GM19397 (cell line): Measurements from ENCODE around the gene ACSL3.
A peak's percentile ranks its signal among the peaks of the same experiment; 100 is the strongest.
"Not testable (repeated sequence)": the region's sequence is repeated elsewhere in the genome, so short reads cannot be mapped to it uniquely, and the experiment has no call there.

ENCODE experiments used
- ATAC-seq: cut with Tn5 transposase; IDR thresholded peaks from one replicate; pipeline ENCODE4 v1.9.1; 2021; ENCODE audit warnings: mild to moderate bottlenecking, moderate library complexity; ENCODE audit not compliant: unreplicated experiment

Gene ACSL3

DNA sequence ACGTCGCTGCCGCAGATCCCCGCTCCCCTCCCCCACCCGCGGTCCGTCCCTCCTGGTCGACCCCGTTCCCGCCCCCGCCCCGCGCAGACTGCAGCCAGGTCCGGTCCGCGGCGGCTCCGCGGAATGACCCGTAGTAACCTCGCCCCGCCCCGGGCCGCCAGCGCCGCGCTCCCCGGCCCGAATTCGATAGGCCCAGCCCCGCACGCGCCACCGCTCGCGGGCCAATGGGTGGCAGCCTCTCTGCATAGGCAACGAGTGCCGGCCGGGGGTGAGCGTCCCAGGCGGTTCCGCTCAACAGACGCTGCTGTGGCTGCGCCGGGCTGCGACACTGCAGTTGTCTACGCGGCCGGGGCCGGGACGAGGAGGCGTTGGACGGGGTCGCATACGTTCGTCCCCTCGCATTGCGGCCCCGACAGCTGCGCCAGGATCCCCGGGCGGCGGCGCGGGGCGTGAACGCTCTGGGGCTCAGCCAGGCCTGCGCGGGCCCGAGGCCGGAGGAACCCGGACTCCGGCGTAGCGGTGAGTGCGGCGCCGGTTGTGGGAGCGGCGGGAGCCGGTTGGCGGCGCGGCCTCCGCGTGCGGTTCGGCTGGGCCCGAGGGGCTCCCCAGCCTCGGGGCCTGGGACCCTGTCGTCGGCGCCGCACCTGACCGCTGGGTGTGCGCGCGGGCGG, at the start of gene ACSL3:
TSS of gene ACSL3 (plus strand) at position 297 of the 671 bp plus-strand sequence. CDS start 47,737 bp downstream, outside the sequence.
- ATAC-seq, result peak; percentile 98

DNA sequence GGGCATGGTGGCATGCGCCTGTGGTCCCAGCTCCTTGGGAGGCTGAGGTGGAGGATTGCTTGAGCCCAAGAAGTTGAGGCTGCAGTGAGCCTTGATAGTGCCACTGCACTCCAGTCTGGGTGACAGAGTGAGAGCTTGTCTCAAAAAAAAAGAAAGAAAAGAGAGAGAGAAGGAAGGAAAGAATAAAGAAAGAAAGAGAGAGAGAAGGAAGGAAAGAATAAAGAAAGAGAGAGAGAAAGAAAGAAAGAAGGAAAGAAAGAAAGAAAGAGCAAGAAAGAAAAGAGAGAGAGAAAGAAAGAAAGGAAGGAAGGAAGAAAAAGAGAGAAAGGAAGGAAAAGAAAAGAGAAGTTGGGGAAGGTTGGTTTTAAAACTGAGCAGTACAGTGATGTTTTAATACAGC, 49.0 kb upstream of the ACSL3 start:
- ATAC-seq, result no peak

DNA sequence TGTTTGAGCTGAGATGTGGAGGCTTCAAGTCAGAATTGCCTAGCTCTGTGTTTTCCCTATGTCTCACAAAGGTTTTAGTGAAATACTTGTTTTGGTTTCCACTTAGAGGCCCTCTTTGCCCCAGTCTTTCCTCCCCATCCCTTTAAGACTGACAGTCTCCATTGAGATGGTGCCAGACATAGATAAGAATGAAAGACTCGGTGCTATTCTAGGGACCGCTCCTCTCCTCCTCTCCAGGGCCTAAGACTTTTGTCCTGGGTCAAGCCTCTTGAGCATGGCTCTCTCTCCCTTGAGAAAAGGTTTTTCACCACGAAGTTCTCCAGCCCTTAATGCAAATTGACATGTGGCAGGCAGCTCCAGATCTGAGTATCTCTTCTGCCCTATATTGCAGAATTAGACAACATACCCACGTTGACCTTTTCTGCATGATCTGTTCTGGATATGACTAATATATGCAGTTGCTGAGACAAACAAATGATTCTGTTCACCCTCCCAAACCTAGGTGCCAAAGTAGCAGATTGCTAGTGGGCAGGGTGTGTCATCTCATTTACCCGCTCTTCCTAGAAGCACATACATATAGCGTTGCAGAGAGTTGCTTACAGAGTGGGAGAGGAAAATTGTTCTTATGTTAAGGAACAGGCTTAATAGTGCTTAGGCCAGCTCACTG, 47.5 kb upstream of the ACSL3 start:
- ATAC-seq, result peak; percentile 91

DNA sequence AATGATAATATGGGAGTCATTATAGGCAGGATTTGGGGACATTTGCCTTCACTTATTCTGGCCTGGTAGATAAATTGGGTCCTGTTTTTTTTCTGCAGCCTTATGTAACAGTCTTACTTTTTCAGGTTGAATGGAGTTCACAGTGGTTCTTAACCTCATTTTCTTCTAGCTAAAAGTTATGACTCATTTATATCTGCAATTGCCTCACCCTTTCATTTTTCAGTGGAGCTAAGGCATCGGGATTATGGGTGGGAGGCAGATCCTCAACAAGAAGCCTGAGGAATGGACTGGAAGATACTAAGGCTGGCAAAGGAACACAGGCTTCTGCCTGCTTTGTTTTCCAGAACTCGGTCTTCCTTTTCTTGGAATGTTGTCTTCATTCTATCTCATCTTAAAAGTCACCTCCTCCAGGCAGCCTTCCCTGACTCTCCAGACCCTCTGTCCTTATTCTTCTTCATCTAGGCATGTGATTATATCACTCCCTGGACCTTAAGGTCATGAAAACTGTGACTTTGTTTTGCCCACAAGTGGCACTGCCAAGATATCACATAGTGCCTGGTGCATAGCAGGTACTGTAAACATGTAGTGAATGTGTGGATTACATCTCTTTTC, 41.0 kb upstream of the ACSL3 start:
- no peak for ATAC-seq

DNA sequence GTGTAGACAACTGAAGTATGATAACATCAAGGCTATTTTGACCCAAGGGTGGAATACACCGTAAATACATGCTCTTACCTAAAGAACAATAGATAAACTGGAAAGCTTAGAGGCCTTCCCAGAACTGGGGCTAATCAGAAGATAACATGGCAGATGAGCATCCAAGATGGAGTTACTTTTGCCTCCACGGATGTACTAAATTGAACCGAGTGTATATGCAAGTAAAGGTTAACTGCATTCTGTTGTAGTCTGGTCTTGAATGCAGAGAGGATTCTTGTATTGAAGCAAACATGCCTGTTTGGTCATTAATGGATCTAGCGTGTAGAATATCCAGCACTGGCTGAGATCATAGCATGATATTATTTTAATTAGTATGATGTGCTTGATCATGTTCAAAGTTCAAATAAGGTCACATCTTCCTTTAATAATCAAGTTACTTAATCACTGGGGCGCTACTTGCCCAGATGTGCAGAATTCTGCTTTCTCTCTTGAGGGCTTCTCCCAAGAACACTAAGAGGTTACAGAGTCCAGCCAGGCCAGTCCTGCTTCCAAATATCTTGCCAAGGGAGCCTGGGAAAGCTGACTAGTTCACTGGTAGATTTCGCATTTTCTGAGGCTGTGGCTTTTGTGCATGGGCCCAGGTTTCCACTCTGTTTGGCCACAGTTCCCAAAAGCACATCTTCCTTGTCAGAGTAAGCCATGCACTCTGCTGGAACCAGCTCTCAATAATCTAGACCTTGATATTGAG, 37.5 kb upstream of the ACSL3 start:
- no peak for ATAC-seq

- no peak for ATAC-seq
Measured at GRCh38 chr2:222825031-222825430, 35.8 kb upstream of the ACSL3 start.

DNA sequence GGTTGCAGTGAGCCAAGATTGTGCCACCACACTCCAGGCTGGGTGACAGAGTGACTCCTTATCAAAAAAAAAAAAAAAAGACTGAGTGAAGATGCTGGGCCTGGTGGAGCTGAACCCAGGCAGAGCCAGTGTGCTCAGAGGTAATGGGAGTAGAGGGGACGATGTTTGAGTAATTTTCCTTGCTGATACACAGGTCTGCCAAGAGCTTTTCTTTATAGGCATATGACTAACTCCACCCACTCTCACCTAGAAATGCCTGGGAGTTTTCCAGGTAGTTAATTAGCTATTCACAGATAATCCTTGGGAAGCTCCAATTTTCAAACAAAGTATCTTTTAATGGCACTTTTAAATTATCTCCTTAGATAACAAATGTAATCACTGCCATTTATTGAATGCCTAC, 33.4 kb upstream of the ACSL3 start:
- ATAC-seq, result no peak

DNA sequence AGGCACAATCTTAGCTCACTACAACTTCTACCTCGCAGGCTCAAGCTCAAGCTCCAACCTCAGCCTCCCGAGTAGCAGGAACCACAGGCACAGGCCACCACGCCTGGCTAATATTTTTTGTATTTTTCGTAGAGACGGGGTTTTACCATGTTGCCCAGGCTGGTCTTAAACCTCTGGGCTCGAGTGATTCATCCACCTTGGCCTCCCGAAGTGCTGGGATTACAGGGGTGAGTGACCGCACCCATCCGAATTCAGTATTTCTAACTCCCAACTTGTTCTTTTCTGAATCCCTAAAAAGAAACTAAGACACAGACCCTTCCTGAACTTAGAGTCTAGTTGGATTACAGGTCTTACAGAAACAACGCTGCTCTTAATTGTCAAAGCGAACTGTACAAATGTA, 32.3 kb upstream of the ACSL3 start:
- no peak for ATAC-seq

DNA sequence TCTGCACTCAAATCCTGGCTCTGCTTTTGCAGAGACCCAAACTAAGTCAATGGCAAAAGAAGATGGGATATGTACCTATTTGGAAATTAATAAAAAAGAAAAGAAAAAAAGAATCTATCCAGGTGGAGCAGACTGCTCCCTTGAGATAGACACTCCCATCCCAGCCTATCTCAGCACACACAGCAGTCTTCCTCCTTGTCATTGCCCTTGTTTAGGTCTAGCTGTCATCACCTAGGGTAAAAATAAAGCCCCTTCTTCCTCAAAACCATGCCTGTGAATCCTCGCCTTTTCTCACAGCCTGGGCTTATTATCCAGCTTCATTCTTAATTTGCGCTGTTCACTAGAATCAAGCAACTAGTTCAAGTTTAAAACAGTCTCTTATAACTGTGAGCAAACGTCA, 30.7 kb upstream of the ACSL3 start:
- ATAC-seq, result no peak

DNA sequence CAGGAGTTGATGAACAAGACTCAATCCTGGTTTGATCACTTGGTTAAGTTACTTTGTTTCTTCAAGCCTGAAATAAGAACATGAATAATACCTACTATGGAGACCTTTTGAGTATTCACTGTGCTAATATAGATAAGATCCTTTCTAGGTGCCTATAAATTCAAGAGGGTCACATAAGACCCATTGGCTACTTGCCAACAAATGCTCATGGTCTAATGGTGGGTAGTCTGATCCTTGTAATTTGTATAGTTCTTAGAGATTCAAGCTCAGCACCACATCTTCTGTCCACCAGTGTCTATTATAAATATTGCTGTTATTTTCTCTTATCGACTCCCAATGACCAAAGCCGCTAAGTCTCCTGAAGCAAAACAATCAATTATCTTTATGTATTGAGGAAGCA, 27.4 kb upstream of the ACSL3 start:
- no peak for ATAC-seq

GRCh38 chr2:222835143-222835822, 25.6 kb upstream of the ACSL3 start:
- no peak for ATAC-seq

DNA sequence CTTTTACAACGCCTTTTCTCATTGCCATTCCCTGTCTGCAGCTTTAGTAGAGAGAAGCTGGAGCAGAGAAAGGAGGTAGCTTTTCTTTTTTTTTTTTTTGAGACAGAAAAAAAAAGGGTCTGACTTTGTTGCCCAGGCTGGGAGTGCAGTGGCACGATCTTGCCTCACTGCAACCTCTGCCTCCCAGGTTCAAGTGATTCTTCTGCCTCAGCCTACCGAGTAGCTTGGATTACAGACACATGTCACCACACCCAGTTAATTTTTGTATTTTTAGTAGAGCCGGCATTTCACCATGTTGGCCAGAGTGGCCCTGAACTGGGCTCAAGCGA, 25.0 kb upstream of the ACSL3 start:
- no peak for ATAC-seq

- no peak for ATAC-seq
Measured at GRCh38 chr2:222837643-222838056, 23.2 kb upstream of the ACSL3 start.

DNA sequence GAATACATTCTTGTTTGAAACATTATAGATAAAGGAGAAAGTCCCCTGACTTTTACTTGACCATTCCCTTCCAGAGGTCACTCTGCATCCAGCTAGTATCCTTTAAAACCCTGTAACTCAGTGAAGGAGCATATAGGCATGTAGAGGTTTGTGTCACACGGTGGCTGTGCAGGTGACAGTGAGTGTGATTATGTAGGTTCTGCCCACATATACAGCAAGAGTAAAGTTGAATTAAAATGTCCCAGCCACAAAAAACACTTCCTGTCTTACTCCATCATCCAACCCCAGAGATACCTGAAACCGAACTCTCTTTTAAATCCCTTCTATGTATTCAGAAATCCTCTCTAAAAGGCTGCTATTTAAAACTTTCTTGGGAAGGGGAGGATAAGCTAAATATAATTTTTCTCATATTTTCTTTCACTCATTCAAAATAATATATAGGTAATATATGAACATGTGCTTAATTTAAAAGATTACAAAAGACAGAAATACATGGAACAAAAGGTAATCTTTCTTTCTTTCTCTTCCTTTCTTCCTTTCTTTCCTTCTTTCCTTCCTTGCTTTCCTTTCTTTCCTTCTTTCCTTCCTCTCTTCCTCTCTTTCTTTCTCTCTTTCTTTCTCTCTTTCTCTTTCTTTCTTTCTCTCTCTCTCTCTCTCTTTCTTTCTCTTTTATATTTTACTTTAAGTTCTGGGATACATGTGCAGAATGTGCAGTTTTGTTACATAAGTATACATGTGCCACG, 20.6 kb upstream of the ACSL3 start:
- ATAC-seq, result no peak

GRCh38 chr2:222842491-222843174, 18.2 kb upstream of the ACSL3 start:
- ATAC-seq, result no peak

- no peak for ATAC-seq
Measured at GRCh38 chr2:222844323-222844722, 16.5 kb upstream of the ACSL3 start.

- not testable (repeated sequence) for ATAC-seq
Measured at GRCh38 chr2:222845314-222845713, 15.5 kb upstream of the ACSL3 start.

- no peak for ATAC-seq
Measured at GRCh38 chr2:222846003-222846402, 14.8 kb upstream of the ACSL3 start.

DNA sequence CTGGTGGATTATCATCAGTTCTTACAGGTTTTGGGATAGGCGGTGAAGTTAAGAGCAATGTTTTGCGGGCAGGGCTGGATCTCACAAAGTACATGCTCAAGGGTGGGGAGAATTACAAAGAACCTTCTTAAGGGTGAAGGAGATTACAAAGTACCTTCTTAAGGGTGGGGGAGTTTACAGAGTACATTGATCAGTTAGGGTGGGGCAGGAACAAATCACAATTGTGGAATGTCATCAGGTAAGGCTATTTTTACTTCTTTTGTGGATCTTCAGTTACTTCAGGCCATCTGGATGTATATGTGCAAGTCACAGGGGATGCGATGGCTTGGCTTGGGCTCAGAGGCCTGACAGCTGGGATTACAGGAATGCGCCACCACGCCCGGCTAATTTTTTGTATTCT, 12.8 kb upstream of the ACSL3 start:
- not testable (repeated sequence) for ATAC-seq

- ATAC-seq, result no peak
Measured at GRCh38 chr2:222848862-222849261, 12.0 kb upstream of the ACSL3 start.
